LHCN-M2 (cell line): ENCODE data around the gene VMP1. TPM values are rescaled to one million over a fixed set of nuclear protein-coding genes. Genes with fewer than 3 reads are reported as not detected.
"Not testable (repeated sequence)": the region's sequence is repeated elsewhere in the genome, so short reads cannot be mapped to it uniquely, and the experiment has no call there.

ENCODE experiments used
- DNase-seq: peaks from one replicate; pipeline ENCODE4 v3.0.0-alpha.2; 2012; ENCODE audit warnings: low read depth
- total RNA-seq: library from RNA; depleted of rRNA; stranded (reverse); fragments of >200 nt; gene quantifications from 2 replicates; pipeline ENCODE4 v1.2.3, GENCODE V29; 2014

Gene VMP1
- total RNA-seq, 1 experiment from 2014 or later = 193 TPM

GRCh38 chr17:59806322-59806721 is 98.9 kb downstream of the VMP1 start:
- DNase-seq = not testable (repeated sequence)

- DNase-seq = no peak
Measured at GRCh38 chr17:59807892-59808509, 100.5 kb downstream of the VMP1 start.

GRCh38 chr17:59810894-59811153 is 103.4 kb downstream of the VMP1 start:
- peak; percentile 18 for DNase-seq

- no peak for DNase-seq
Measured at GRCh38 chr17:59811209-59811608, 103.8 kb downstream of the VMP1 start.

GRCh38 chr17:59812139-59812538 is 104.7 kb downstream of the VMP1 start:
- DNase-seq = no peak

- DNase-seq = no peak
Measured at GRCh38 chr17:59814276-59814675, 106.8 kb downstream of the VMP1 start.

GRCh38 chr17:59814685-59815084 is 107.2 kb downstream of the VMP1 start:
- no peak for DNase-seq

GRCh38 chr17:59815965-59816364 is 108.5 kb downstream of the VMP1 start:
- peak; percentile 52 for DNase-seq

- DNase-seq = peak; percentile 93
Measured at GRCh38 chr17:59825533-59826322, 118.3 kb downstream of the VMP1 start.

GRCh38 chr17:59826706-59827453 is 119.4 kb downstream of the VMP1 start:
- DNase-seq = peak; percentile 54

- DNase-seq = peak; percentile 16
Measured at GRCh38 chr17:59827721-59828477, 120.4 kb downstream of the VMP1 start.

- DNase-seq = no peak
Measured at GRCh38 chr17:59828478-59828760, 121.0 kb downstream of the VMP1 start.

- not testable (repeated sequence) for DNase-seq
Measured at GRCh38 chr17:59828819-59829216, 121.4 kb downstream of the VMP1 start.

GRCh38 chr17:59829217-59830006 is 122.0 kb downstream of the VMP1 start:
- DNase-seq = peak; percentile 100

GRCh38 chr17:59830007-59830630 is 122.7 kb downstream of the VMP1 start:
- peak; percentile 74 for DNase-seq

- DNase-seq = no peak
Measured at GRCh38 chr17:59830846-59831486, 123.5 kb downstream of the VMP1 start.

- DNase-seq = no peak
Measured at GRCh38 chr17:59832883-59833379, 125.5 kb downstream of the VMP1 start.

- DNase-seq = peak; percentile 100
Measured at GRCh38 chr17:59837308-59838051, 130.0 kb downstream of the VMP1 start.
